Cardiac muscle cell (in vitro differentiated cells and primary cell): ENCODE measurements around the gene IQCM. TPM values are rescaled to one million over a fixed set of nuclear protein-coding genes. Genes with fewer than 3 reads are reported as not detected.

ENCODE experiments used
- DNase-seq, 2 donors: peaks; one replicate each; pipeline versions ENCODE4 v3.0.0 to v3.0.0-alpha.2; 2010 to 2017; ENCODE audit warnings: low read depth in 1 of 2, low spot score in 1 of 2
- H3K27ac ChIP-seq: fragments of 200-600 bp; sonication (generic); 2 replicates; pipeline ENCODE4 v1.5.1; 2016
- H3K27me3 ChIP-seq: fragments of 200-600 bp; sonication (generic); 2 replicates; pipeline ENCODE4 v1.6.0; 2016; ENCODE audit warnings: control low read depth
- H3K36me3 ChIP-seq: fragments of 200-600 bp; sonication (generic); 2 replicates; pipeline ENCODE4 v1.5.1; 2016; ENCODE audit warnings: control low read depth
- H3K4me1 ChIP-seq: fragments of 200-600 bp; sonication (generic); 2 replicates; pipeline ENCODE4 v1.8.1; 2017; ENCODE audit warnings: low read depth, mild to moderate bottlenecking, mixed run types
- H3K4me3 ChIP-seq: fragments of 200-600 bp; sonication (generic); 2 replicates; pipeline ENCODE4 v1.5.1; 2016; ENCODE audit warnings: mild to moderate bottlenecking
- H3K9me3 ChIP-seq: fragments of 200-600 bp; sonication (generic); 2 replicates; pipeline ENCODE4 v1.5.1; 2017; ENCODE audit warnings: low read depth, mild to moderate bottlenecking, control low read depth
- CTCF ChIP-seq: IDR thresholded peaks from 2 replicates; pipeline ENCODE4 v1.5.1; 2012; ENCODE audit warnings: low read depth, mild to moderate bottlenecking, low read length
- polyA plus RNA-seq: library from polyadenylated mRNA; unstranded; fragments of >200 nt; fragmentation: Nextera tagmentation; extraction: Ambion mirVana; gene quantifications from 2 replicates; pipeline ENCODE4 v1.2.1, GENCODE V29; 2016
- total RNA-seq: library from RNA; depleted of rRNA; stranded (reverse); fragments of >200 nt; gene quantifications from 2 replicates; pipeline ENCODE4 v1.2.3, GENCODE V29; 2016

The IQCM gene
- total and polyA plus RNA-seq, 2 experiments from 2014 or later = not detected

DNA sequence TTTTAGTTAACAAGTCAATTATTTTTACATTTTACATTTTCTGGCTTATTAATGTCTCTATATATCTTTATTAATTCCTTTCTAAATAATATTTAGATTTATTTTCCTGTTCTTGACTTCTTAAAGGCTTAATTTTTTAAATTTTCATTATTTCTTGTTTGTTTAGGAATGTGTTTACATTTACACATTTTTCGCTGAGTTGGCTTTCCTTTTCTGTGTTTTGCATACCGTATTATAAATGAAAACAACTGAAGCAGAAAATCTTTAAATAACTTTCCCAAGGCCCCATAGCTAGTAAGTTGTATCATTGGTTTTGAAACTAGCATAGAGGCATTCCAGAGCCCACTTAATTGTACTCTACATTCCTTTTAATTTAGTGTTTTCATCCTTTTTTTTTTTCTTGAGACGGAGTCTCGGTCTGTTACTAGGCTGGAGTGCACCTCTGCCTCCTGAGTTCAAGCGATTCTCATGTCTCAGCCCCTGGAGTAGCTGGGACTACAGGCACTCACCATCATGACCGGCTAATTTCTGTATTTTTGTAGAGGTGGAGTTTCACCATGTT lies 261.6 kb downstream of the IQCM start:
- no peak for DNase-seq
- Histone ChIP-seq H3K4me3 (no peak overlapping the region), H3K9me3 (no peaks in the 10 kb centered on the region), H3K27ac (no peak overlapping the region), H3K36me3 (no peaks in the 10 kb centered on the region), H3K27me3 (no peaks in the 10 kb centered on the region), H3K4me1 (no peaks in the 10 kb centered on the region)
- no peak for TF ChIP-seq CTCF

GRCh38 chr4:149552601-149553000 lies 263.0 kb downstream of the IQCM start:
- Histone ChIP-seq H3K27ac (no peak overlapping the region), H3K4me1 (no peaks in the 10 kb centered on the region), H3K36me3 (no peaks in the 10 kb centered on the region), H3K9me3 (no peaks in the 10 kb centered on the region), H3K4me3 (no peak overlapping the region), H3K27me3 (no peaks in the 10 kb centered on the region)
- TF ChIP-seq CTCF = no peak
- DNase-seq = no peak

DNA sequence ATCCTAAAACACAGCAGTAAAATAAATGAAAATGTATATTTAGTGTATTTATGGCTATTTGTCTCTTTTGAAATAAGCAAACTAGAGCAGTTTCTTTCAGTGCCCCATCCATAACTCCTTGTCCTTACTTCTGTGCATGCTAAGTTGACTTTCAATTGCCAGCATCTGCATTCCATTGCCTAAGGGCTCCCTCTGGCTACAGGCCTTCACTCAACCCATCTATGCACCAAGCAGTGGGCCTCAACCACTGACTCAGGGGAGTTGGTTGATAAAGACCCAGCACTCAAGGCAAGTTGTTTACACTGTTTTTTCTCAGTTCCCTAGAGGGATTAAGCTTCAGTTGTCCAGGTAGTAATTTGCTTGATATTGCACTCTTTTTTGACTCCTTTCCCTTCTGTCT lies 265.7 kb downstream of the IQCM start:
- DNase-seq = peak; percentile 6 to 17
- no peak overlapping the region for H3K27ac ChIP-seq
- H3K36me3 ChIP-seq = no peaks in the 10 kb centered on the region
- no peak for TF ChIP-seq CTCF
- H3K4me1 ChIP-seq = no peaks in the 10 kb centered on the region
- no peaks in the 10 kb centered on the region for H3K27me3 ChIP-seq
- H3K9me3 ChIP-seq = no peaks in the 10 kb centered on the region
- no peak overlapping the region for H3K4me3 ChIP-seq

GRCh38 chr4:149534779-149535178 lies 280.9 kb downstream of the IQCM start:
- Histone ChIP-seq H3K27ac (no peak overlapping the region), H3K27me3 (no peaks in the 10 kb centered on the region), H3K9me3 (no peaks in the 10 kb centered on the region), H3K4me3 (no peak overlapping the region), H3K4me1 (no peaks in the 10 kb centered on the region), H3K36me3 (no peaks in the 10 kb centered on the region)
- DNase-seq = no peak
- no peak for TF ChIP-seq CTCF

DNA sequence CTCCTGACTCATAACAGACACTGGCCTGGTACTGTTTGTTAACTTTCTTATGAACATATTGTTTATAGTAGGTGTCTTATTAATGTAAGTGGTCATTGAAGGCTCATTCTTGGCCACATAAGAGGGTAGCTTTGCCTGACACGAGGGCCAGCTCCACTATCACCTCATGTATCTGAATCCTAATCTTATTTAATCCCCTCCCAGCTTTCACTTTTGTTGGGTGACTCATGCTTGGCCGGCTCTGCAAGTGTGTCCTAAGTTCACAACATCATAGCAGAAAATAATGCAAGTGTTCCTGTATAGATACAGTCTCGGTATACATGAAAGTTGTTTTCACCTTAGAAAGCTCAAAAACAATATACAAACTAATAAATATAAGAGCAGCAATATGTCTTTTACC lies 283.8 kb downstream of the IQCM start:
- no peaks in the 10 kb centered on the region for H3K27me3 ChIP-seq
- no peak overlapping the region for H3K27ac ChIP-seq
- no peak overlapping the region for H3K4me3 ChIP-seq
- no peaks in the 10 kb centered on the region for H3K9me3 ChIP-seq
- peak in 1 of 2 donors; percentile 31 for DNase-seq
- TF ChIP-seq CTCF = no peak
- H3K4me1 ChIP-seq = no peaks in the 10 kb centered on the region
- H3K36me3 ChIP-seq = no peaks in the 10 kb centered on the region

- Histone ChIP-seq H3K36me3 (no peaks in the 10 kb centered on the region), H3K4me1 (no peaks in the 10 kb centered on the region), H3K27me3 (no peaks in the 10 kb centered on the region), H3K4me3 (no peak overlapping the region), H3K27ac (no peak overlapping the region), H3K9me3 (no peaks in the 10 kb centered on the region)
- no peak for TF ChIP-seq CTCF
- DNase-seq = no peak
Observed at GRCh38 chr4:149523039-149523438, 292.6 kb downstream of the IQCM start.
